Astrocyte of the cerebellum (primary cell): ENCODE data around the gene PAFAH1B2.
A peak's percentile ranks its signal among the peaks of the same experiment; 100 is the strongest.

Source experiments
- DNase-seq: peaks from one replicate; pipeline ENCODE4 v3.0.0-alpha.2; 2011; ENCODE audit warnings: low read depth
- H3K4me3 ChIP-seq: 2 replicates; pipeline ENCODE4 v1.5.1; 2011; ENCODE audit warnings: mild to moderate bottlenecking, low read depth, low read length, moderate library complexity
- in situ Hi-C: cut with HindIII; loops from 2 replicates; pipeline ENCODE4 v1.10.0; 2017; ENCODE audit warnings: low sequenced_read_pairs
- TF ChIP-seq, protein P1 (sequence below): IDR thresholded peaks from 2 replicates; pipeline ENCODE4 v1.5.1; 2012; ENCODE audit warnings: low read length, low read depth, moderate library complexity, mild to moderate bottlenecking; ENCODE audit errors: missing control alignments

PAFAH1B2 gene

DNA sequence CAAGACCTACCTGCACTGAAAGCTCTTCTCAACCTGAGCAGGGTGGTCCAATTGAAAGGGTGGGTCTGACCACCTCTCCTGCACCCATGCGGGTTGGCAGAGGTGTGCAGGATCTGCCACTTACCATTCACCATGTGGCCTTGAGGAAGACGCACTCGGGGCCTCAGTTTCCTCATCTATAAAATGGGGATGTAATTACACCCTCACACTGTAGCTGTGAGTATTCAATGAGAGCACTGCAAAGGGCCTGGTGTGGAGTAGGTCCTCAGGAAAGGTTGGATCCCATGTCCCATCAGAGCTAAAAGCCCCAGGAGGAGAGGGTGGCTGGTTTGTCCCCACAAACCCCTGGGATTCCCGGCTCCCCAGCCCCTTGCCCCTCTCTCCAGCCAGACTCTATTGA, 54.5 kb downstream of the PAFAH1B2 start:
- in situ Hi-C loops: no loop called here
- H3K4me3 ChIP-seq: peak overlapping the region; percentile 64
- DNase-seq: no peak
- TF ChIP-seq, protein P1, sequence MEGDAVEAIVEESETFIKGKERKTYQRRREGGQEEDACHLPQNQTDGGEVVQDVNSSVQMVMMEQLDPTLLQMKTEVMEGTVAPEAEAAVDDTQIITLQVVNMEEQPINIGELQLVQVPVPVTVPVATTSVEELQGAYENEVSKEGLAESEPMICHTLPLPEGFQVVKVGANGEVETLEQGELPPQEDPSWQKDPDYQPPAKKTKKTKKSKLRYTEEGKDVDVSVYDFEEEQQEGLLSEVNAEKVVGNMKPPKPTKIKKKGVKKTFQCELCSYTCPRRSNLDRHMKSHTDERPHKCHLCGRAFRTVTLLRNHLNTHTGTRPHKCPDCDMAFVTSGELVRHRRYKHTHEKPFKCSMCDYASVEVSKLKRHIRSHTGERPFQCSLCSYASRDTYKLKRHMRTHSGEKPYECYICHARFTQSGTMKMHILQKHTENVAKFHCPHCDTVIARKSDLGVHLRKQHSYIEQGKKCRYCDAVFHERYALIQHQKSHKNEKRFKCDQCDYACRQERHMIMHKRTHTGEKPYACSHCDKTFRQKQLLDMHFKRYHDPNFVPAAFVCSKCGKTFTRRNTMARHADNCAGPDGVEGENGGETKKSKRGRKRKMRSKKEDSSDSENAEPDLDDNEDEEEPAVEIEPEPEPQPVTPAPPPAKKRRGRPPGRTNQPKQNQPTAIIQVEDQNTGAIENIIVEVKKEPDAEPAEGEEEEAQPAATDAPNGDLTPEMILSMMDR: no peak

- H3K4me3 ChIP-seq: peak within 1 kb of the TSS; percentile 64
- TF ChIP-seq, protein P1: no peak
- in situ Hi-C loops: no loop called here
- DNase-seq: peak; percentile 89
Observed at GRCh38 chr11:117199053-117199915, 55.2 kb downstream of the PAFAH1B2 start, which contains the start of gene TAGLN. TAGLN (plus strand) TSS chr11:117199370; CDS start chr11:117203014, 3,644 bp downstream.

- no peak for DNase-seq
- TF ChIP-seq, protein P1: no peak
- in situ Hi-C loops: no loop called here
- peak overlapping the region; percentile 64 for H3K4me3 ChIP-seq
Observed at GRCh38 chr11:117199916-117200812, 56.1 kb downstream of the PAFAH1B2 start.

GRCh38 chr11:117200813-117201657, 56.9 kb downstream of the PAFAH1B2 start:
- H3K4me3 ChIP-seq: peak overlapping the region; percentile 64
- TF ChIP-seq, protein P1: no peak
- DNase-seq: no peak
- in situ Hi-C loops: no loop called here

- peak overlapping the region; percentile 64 for H3K4me3 ChIP-seq
- TF ChIP-seq, protein P1: no peak
- in situ Hi-C loops: no loop called here
- DNase-seq: no peak
Observed at GRCh38 chr11:117201658-117202305, 57.7 kb downstream of the PAFAH1B2 start.
